ENCODE measurements around the gene ZDHHC24. TPM values are rescaled to one million over a fixed set of nuclear protein-coding genes. Genes with fewer than 3 reads are reported as not detected.

ZDHHC24 gene
- total RNA-seq, 1 donor from 2014 or later = 13.5 TPM

GRCh38 chr11:66531841-66532240, 14.0 kb downstream of the ZDHHC24 start:
- Histone ChIP-seq H2AFZ (ENCODE audit: low read depth, low read length) (no peak overlapping the region), H3K4me2 (ENCODE audit: low read length) (no peak overlapping the region), H3K27ac (ENCODE audit: low read depth, low read length) (no peak overlapping the region), H3K27me3 (ENCODE audit: insufficient read depth, low read length) (no peaks in the 10 kb centered on the region), H3K9ac (ENCODE audit: low read length) (no peak overlapping the region), H3K9me3 (ENCODE audit: insufficient read depth, low read depth, low read length) (no peaks in the 10 kb centered on the region), H3K36me3 (ENCODE audit: insufficient read depth, low read length) (no peaks in the 10 kb centered on the region), H3K79me2 (ENCODE audit: insufficient read depth, low read length) (no peaks in the 10 kb centered on the region), H3K4me1 (ENCODE audit: insufficient read depth, low read length) (no peaks in the 10 kb centered on the region), H3K4me3 (ENCODE audit: insufficient read depth, low read depth, low read length) (no peak overlapping the region), H4K20me1 (ENCODE audit: insufficient read depth, low read length) (no peaks in the 10 kb centered on the region)
- FAIRE-seq (no peak), DNase-seq (ENCODE audit: low read depth) (no peak)
- H3K27me3 Mint-ChIP-seq (ENCODE audit: low read depth, unreplicated experiment) = no peaks in the 10 kb centered on the region
- H3K4me3 Mint-ChIP-seq (ENCODE audit: unreplicated experiment) = no peak overlapping the region
- TF ChIP-seq EZH2 (IDR thresholded peaks at IDR 0.05; ENCODE audit: insufficient read depth, low read length) (no peak), CTCF (IDR thresholded peaks at IDR 0.05; ENCODE audit: insufficient read depth, low read depth, low read length) (no peak)
- H3K27ac Mint-ChIP-seq (ENCODE audit: unreplicated experiment) = no peak overlapping the region
- H3K36me3 Mint-ChIP-seq (ENCODE audit: low read depth, unreplicated experiment) = peaks cover 20% of the 10 kb centered on the region
- no peaks in the 10 kb centered on the region for H3K9me3 Mint-ChIP-seq (ENCODE audit: unreplicated experiment)
- no peaks in the 10 kb centered on the region for H3K4me1 Mint-ChIP-seq (ENCODE audit: low read depth, unreplicated experiment)

- Histone ChIP-seq H3K79me2 (ENCODE audit: insufficient read depth, low read length) (no peaks in the 10 kb centered on the region), H3K36me3 (ENCODE audit: insufficient read depth, low read length) (no peaks in the 10 kb centered on the region), H3K9me3 (ENCODE audit: insufficient read depth, low read depth, low read length) (no peaks in the 10 kb centered on the region), H3K4me2 (ENCODE audit: low read length) (no peak overlapping the region), H3K4me1 (ENCODE audit: insufficient read depth, low read length) (no peaks in the 10 kb centered on the region), H3K27ac (ENCODE audit: low read depth, low read length) (no peak overlapping the region), H4K20me1 (ENCODE audit: insufficient read depth, low read length) (no peaks in the 10 kb centered on the region), H3K27me3 (ENCODE audit: insufficient read depth, low read length) (no peaks in the 10 kb centered on the region), H2AFZ (ENCODE audit: low read depth, low read length) (no peak overlapping the region), H3K9ac (ENCODE audit: low read length) (no peak overlapping the region), H3K4me3 (ENCODE audit: insufficient read depth, low read depth, low read length) (no peak overlapping the region)
- H3K27ac Mint-ChIP-seq (ENCODE audit: unreplicated experiment) = no peak overlapping the region
- no peaks in the 10 kb centered on the region for H3K27me3 Mint-ChIP-seq (ENCODE audit: low read depth, unreplicated experiment)
- TF ChIP-seq EZH2 (IDR thresholded peaks at IDR 0.05; ENCODE audit: insufficient read depth, low read length) = no peak
- no peak for TF ChIP-seq CTCF (IDR thresholded peaks at IDR 0.05; ENCODE audit: insufficient read depth, low read depth, low read length)
- DNase-seq (ENCODE audit: low read depth) = no peak
- peaks cover 14% of the 10 kb centered on the region for H3K36me3 Mint-ChIP-seq (ENCODE audit: low read depth, unreplicated experiment)
- FAIRE-seq = no peak
- no peaks in the 10 kb centered on the region for H3K9me3 Mint-ChIP-seq (ENCODE audit: unreplicated experiment)
- H3K4me3 Mint-ChIP-seq (ENCODE audit: unreplicated experiment) = no peak overlapping the region
- H3K4me1 Mint-ChIP-seq (ENCODE audit: low read depth, unreplicated experiment) = no peaks in the 10 kb centered on the region
Observed at GRCh38 chr11:66530927-66531709, 14.7 kb downstream of the ZDHHC24 start.

- Histone ChIP-seq H3K27ac (ENCODE audit: low read depth, low read length) (no peak overlapping the region), H3K36me3 (ENCODE audit: insufficient read depth, low read length) (no peaks in the 10 kb centered on the region), H3K4me2 (ENCODE audit: low read length) (no peak overlapping the region), H4K20me1 (ENCODE audit: insufficient read depth, low read length) (no peaks in the 10 kb centered on the region), H3K27me3 (ENCODE audit: insufficient read depth, low read length) (no peaks in the 10 kb centered on the region), H3K9me3 (ENCODE audit: insufficient read depth, low read depth, low read length) (no peaks in the 10 kb centered on the region), H2AFZ (ENCODE audit: low read depth, low read length) (no peak overlapping the region), H3K4me3 (ENCODE audit: insufficient read depth, low read depth, low read length) (no peak overlapping the region), H3K9ac (ENCODE audit: low read length) (no peak overlapping the region), H3K4me1 (ENCODE audit: insufficient read depth, low read length) (no peaks in the 10 kb centered on the region), H3K79me2 (ENCODE audit: insufficient read depth, low read length) (no peaks in the 10 kb centered on the region)
- Mint-ChIP-seq H3K27ac (ENCODE audit: unreplicated experiment) (no peak overlapping the region), H3K4me3 (ENCODE audit: unreplicated experiment) (no peak overlapping the region), H3K4me1 (ENCODE audit: low read depth, unreplicated experiment) (no peaks in the 10 kb centered on the region), H3K9me3 (ENCODE audit: unreplicated experiment) (no peaks in the 10 kb centered on the region), H3K36me3 (ENCODE audit: low read depth, unreplicated experiment) (peaks cover 12% of the 10 kb centered on the region), H3K27me3 (ENCODE audit: low read depth, unreplicated experiment) (no peaks in the 10 kb centered on the region)
- FAIRE-seq = no peak
- no peak for TF ChIP-seq CTCF (IDR thresholded peaks at IDR 0.05; ENCODE audit: insufficient read depth, low read depth, low read length)
- TF ChIP-seq EZH2 (IDR thresholded peaks at IDR 0.05; ENCODE audit: insufficient read depth, low read length) = no peak
- no peak for DNase-seq (ENCODE audit: low read depth)
Observed at GRCh38 chr11:66529655-66530054, 16.2 kb downstream of the ZDHHC24 start.
